Endothelial cell of umbilical vein (primary cell): Measurements from ENCODE around the gene ATP6V1G3. TPM values are rescaled to one million over a fixed set of nuclear protein-coding genes. Genes with fewer than 3 reads are reported as not detected.

Experiments
- BruUV-seq: library from RNA; stranded (reverse); fragments of 400-500 nt; replicated peaks from 2 replicates; lab custom pipeline; 2021; lab: Mats Ljungman, UMichigan
- CTCF ChIA-PET: fragments of 300-600, 350-600 bp; sonication (Branson Sonifier 250); formaldehyde crosslinking; loops from one replicate; lab custom pipeline; 2021; ENCODE audit warnings: antibody characterized with exemption, inconsistent platforms; lab: Charles Lee
- POLR2A ChIA-PET: fragments of 300-600, 350-600 bp; sonication (Branson Sonifier 250); formaldehyde crosslinking; loops from one replicate; lab custom pipeline; 2021; ENCODE audit warnings: antibody characterized with exemption, inconsistent platforms; lab: Charles Lee
- DNase-seq: peaks from one replicate; pipeline ENCODE4 v3.0.0-alpha.2; 2011; ENCODE audit warnings: low read depth, low spot score
- FAIRE-seq: peaks from 2 replicates; lab custom pipeline; 2011; peaks lifted over from hg19 to GRCh38; lab: Jason Lieb, UNC
- H2AFZ ChIP-seq: 2 replicates; pipeline ENCODE4 v1.6.0; 2012; ENCODE audit warnings: low read depth, low read length, control low read depth, inconsistent platforms
- H3K27ac ChIP-seq: 2 replicates; pipeline ENCODE4 v1.5.1; 2011; ENCODE audit warnings: low read depth, mild to moderate bottlenecking, control low read depth, low read length, moderate library complexity; ENCODE audit not compliant: insufficient read depth
- H3K27me3 ChIP-seq, 2 experiments: 2 replicates each; pipeline versions ENCODE4 v1.6.0 to v1.6.1; 2011; ENCODE audit warnings: low read length in 2 of 2, mixed read lengths in 1 of 2; ENCODE audit not compliant: control insufficient read depth in 2 of 2, insufficient read depth in 2 of 2
- H3K36me3 ChIP-seq, 2 experiments: 2 replicates in 1 of 2; 3 replicates in 1 of 2; pipeline ENCODE4 v1.5.1; 2011; ENCODE audit warnings: low read length in 2 of 2, mild to moderate bottlenecking in 1 of 2, moderate library complexity in 1 of 2; ENCODE audit not compliant: control insufficient read depth in 2 of 2, insufficient read depth in 2 of 2; ENCODE audit errors: extremely low read depth in 1 of 2
- H3K4me1 ChIP-seq: 3 replicates; pipeline ENCODE4 v1.5.1; 2011; ENCODE audit warnings: mild to moderate bottlenecking, low read length; ENCODE audit not compliant: control insufficient read depth, insufficient read depth; ENCODE audit errors: extremely low read depth
- H3K4me2 ChIP-seq: 2 replicates; pipeline ENCODE4 v1.6.1; 2011; ENCODE audit warnings: low read length, control low read depth, mixed read lengths; ENCODE audit not compliant: insufficient read depth
- H3K4me3 ChIP-seq, 3 experiments: fragments of 200-600 bp in 1 of 3; sonication (generic), shearing (Covaris generic) in 1 of 3; replicated peaks in 1 of 3; 2 replicates each; pipeline ENCODE4 v1.5.1; 2011 to 2016; ENCODE audit warnings: control low read depth in 3 of 3, low read length in 3 of 3, mild to moderate bottlenecking in 2 of 3, inconsistent platforms in 1 of 3, low read depth in 1 of 3, moderate library complexity in 1 of 3; ENCODE audit not compliant: insufficient read depth in 1 of 3
- H3K79me2 ChIP-seq: 2 replicates; pipeline ENCODE4 v1.6.0; 2012; ENCODE audit warnings: low read length, inconsistent platforms; ENCODE audit not compliant: control insufficient read depth, insufficient read depth
- H3K9ac ChIP-seq: replicated peaks from 2 replicates; pipeline ENCODE3; 2011; ENCODE audit warnings: low read length, control low read depth; ENCODE audit not compliant: insufficient read depth; ENCODE audit errors: extremely low read depth
- H3K9me1 ChIP-seq: replicated peaks from 3 replicates; pipeline ENCODE4 v1.6.0; 2011; ENCODE audit warnings: mild to moderate bottlenecking, low read length; ENCODE audit not compliant: control insufficient read depth, insufficient read depth; ENCODE audit errors: extremely low read depth
- H3K9me3 ChIP-seq: replicated peaks from 2 replicates; pipeline ENCODE4 v1.5.1; 2012; ENCODE audit warnings: low read length, inconsistent platforms; ENCODE audit not compliant: control insufficient read depth, insufficient read depth
- H4K20me1 ChIP-seq: replicated peaks from 2 replicates; pipeline ENCODE3; 2011; ENCODE audit warnings: mild to moderate bottlenecking, low read length; ENCODE audit not compliant: control insufficient read depth, insufficient read depth; ENCODE audit errors: extremely low read depth
- EZH2 ChIP-seq: IDR thresholded peaks from 2 replicates; pipeline ENCODE4 v1.6.1; 2012; ENCODE audit warnings: borderline replicate concordance, low read depth, mild to moderate bottlenecking, moderate library complexity, low read length, inconsistent platforms; ENCODE audit not compliant: severe bottlenecking
- FOS ChIP-seq: IDR thresholded peaks from 2 replicates; pipeline ENCODE4 v1.6.1; 2011; ENCODE audit warnings: mild to moderate bottlenecking, low read length, moderate library complexity, borderline replicate concordance; ENCODE audit not compliant: insufficient read depth
- JUN ChIP-seq: IDR thresholded peaks from 2 replicates; pipeline ENCODE4 v1.6.1; 2011; ENCODE audit warnings: borderline replicate concordance, low read depth; ENCODE audit not compliant: insufficient read length, insufficient read depth
- POLR2AphosphoS5 ChIP-seq: IDR thresholded peaks from 2 replicates; pipeline ENCODE4 v1.6.1; 2012; ENCODE audit warnings: low read depth, mild to moderate bottlenecking, control low read depth, low read length, moderate library complexity; ENCODE audit not compliant: insufficient read depth
- dilution Hi-C: fragments of 300-500 bp; cut with MboI; formaldehyde crosslinking; loops from one replicate; pipeline ENCODE4 v1.15.0; 2019; ENCODE audit warnings: low sequenced_read_pairs; ENCODE audit not compliant: extremely low pct_ligation_motif_present
- intact Hi-C: fragments of 100-400 bp; cut with micrococcal nuclease; formaldehyde crosslinking; loops from one replicate; pipeline ENCODE4 v1.10.0; 2022
- polyA plus RNA-seq, 4 experiments: library from polyadenylated mRNA; depleted of rRNA in 3 of 4; stranded (reverse) in 3 of 4; unstranded in 1 of 4; fragments of >200 nt; gene quantifications; 2 replicates each; pipeline versions ENCODE4 v1.2.1 to v1.2.3, GENCODE V29; 2011 to 2012; ENCODE audit warnings: missing spikeins in 1 of 4
- total RNA-seq: library from RNA; stranded (reverse); gene quantifications from 2 replicates; pipeline ENCODE4 v1.2.3, GENCODE V29; 2021

The ATP6V1G3 gene
- total and polyA plus RNA-seq, 2 donors (not counting 3 experiments of a cell fraction or from before 2014, with no cell fraction given): not detected

DNA sequence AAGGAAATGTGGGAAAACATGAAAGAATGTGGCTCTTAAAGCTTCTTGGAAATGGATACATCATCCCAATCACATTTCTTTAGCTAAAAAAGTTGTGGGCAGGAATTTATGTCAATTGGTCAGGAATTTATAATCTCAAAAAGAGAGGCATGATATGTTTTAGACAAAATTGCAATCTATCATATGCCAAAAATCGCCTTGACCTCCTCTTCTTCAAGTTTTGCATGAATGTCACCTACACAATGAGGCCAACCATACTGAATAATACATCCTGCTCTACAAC is 42.4 kb downstream of the ATP6V1G3 start:
- H3K27me3 ChIP-seq: no peaks in the 10 kb centered on the region
- no peak overlapping the region for H3K9ac ChIP-seq
- DNase-seq (no peak), FAIRE-seq (no peak)
- TF ChIP-seq POLR2AphosphoS5 (no peak), EZH2 (no peak)
- peaks cover 14% of the 10 kb centered on the region for H3K4me1 ChIP-seq
- H3K4me3 ChIP-seq: no peak overlapping the region
- no peak overlapping the region for H3K4me2 ChIP-seq
- H3K36me3 ChIP-seq: no peaks in the 10 kb centered on the region
- intact Hi-C loops: no loop called here
- POLR2A ChIA-PET: no interaction called here
- no peak overlapping the region for H3K27ac ChIP-seq
- no peaks in the 10 kb centered on the region for H3K9me1 ChIP-seq
- H3K79me2 ChIP-seq: no peaks in the 10 kb centered on the region
- H2AFZ ChIP-seq: no peak overlapping the region
- CTCF ChIA-PET: interaction anchor here (1.0 kb wide), 1 partner anchor 9 kb away, joined by 3 read pairs; no protein-coding TSS in a partner anchor
- H3K9me3 ChIP-seq: no peaks in the 10 kb centered on the region
- no TSS peak for BruUV-seq
- no peaks in the 10 kb centered on the region for H4K20me1 ChIP-seq
- dilution Hi-C loops: no loop called here

DNA sequence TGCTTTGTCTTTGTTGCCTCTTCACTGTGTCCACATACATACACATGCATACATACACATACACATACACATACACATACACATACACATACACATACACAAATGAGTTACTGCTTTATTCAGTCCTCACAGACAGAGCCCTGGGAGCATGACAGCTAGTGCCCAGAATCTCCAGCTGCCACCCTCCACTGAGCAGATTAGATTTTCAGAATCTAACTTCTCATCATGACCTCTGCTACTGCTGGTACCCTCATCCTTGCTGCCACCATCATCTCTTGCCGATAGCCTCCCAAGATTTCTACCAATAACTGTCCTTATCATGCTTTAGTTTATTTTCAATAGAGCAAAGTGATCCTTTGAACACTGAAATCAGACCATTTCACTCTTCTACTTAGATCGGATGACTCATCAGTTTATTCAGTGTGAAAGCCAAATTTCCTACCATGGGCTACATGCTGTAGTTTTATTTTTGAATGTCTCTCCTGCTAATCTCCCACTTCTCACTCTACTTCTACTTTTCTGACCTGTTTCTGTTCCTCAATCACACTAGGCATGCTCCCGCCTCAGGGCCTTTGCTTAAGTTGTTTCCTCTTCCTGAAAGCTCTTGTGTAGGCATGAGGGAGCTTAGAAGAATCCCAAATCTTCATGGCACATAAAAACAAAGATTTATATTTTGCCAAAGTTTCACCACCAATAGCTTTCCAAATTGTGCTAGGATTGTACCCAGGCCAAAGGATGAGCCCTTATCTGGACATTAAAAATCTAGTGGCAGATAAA is 43.0 kb downstream of the ATP6V1G3 start:
- dilution Hi-C loops: no loop called here
- no peaks in the 10 kb centered on the region for H3K9me3 ChIP-seq
- ChIA-PET POLR2A (no interaction called here), CTCF (interaction anchor here (1.0 to 1.5 kb wide), 2 partner anchors 9 to 344 kb away, joined by 3 to 4 read pairs; no protein-coding TSS in a partner anchor)
- H3K27ac ChIP-seq: peak overlapping the region; percentile 34
- no peaks in the 10 kb centered on the region for H4K20me1 ChIP-seq
- no peaks in the 10 kb centered on the region for H3K27me3 ChIP-seq
- H3K9ac ChIP-seq: no peak overlapping the region
- TF ChIP-seq POLR2AphosphoS5 (no peak), JUN (peak; percentile 49), FOS (peak; percentile 61)
- H2AFZ ChIP-seq: peak overlapping the region; percentile 46
- BruUV-seq: no TSS peak
- no peaks in the 10 kb centered on the region for H3K9me1 ChIP-seq
- H3K36me3 ChIP-seq: no peaks in the 10 kb centered on the region
- no peak overlapping the region for H3K4me3 ChIP-seq
- peaks cover 14% of the 10 kb centered on the region for H3K4me1 ChIP-seq
- no peaks in the 10 kb centered on the region for H3K79me2 ChIP-seq
- peak; percentile 67 for FAIRE-seq
- peak; percentile 47 for DNase-seq
- no peak overlapping the region for H3K4me2 ChIP-seq
- intact Hi-C loops: loop anchor here (2.0 kb wide), 1 partner anchor 31 kb away; no protein-coding TSS in a partner anchor
